Measurements from ENCODE around the gene TNFRSF1A.

DNA sequence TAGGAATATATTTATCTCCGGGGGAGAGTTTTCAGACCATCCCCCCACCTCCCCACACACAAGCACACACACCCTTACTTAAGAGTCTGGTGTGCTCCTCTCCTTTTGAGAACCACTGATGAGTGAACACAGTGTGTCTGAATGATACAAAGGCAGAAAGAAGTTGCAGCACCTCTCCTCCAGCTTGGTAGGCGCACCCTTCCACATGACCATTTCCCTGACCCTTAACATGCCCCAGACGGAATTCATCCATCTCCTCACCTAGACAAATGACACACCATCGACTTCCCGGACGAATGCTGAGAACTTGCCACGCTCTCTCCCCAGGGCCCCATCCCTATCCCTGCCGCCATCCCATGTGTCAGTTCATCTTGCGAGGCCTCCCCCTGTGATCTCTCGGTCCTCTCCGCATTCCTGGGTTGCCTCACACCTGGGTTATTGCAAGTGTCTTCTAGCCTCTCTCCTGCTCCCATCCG is 3.9 kb downstream of the TNFRSF1A start:
- TF ChIP-seq CTCF (IDR thresholded peaks at IDR 0.05; ENCODE audit: low read depth, low read length, poor library complexity, severe bottlenecking), result no peak
- TF ChIP-seq EZH2phosphoT487 (IDR thresholded peaks at IDR 0.05; ENCODE audit: borderline replicate concordance, low read length), result no peak

All from DOHH2 (cell line).